Lower lobe of right lung (tissue), 2 donors: ENCODE data around the gene EVL. TPM values are rescaled to one million over a fixed set of nuclear protein-coding genes. Genes with fewer than 3 reads are reported as not detected.

Experiments used
- ATAC-seq, 2 donors: fragments of 200-7000 bp; cut with Tn5 transposase; one replicate each; pipeline ENCODE4 v1.9.1; 2020 to 2022; ENCODE audit warnings: mild to moderate bottlenecking in 2 of 2, moderate library complexity in 2 of 2
- DNase-seq: peaks from one replicate; pipeline ENCODE4 v3.0.0-alpha.2; 2020
- H3K27ac ChIP-seq: fragments of 200-600 bp; one replicate; pipeline ENCODE4 v1.8.0; 2022
- H3K27me3 ChIP-seq: fragments of 200-600 bp; one replicate; pipeline ENCODE4 v1.8.0; 2022; ENCODE audit warnings: low read depth
- H3K36me3 ChIP-seq: fragments of 200-600 bp; one replicate; pipeline ENCODE4 v1.8.0; 2022; ENCODE audit warnings: mild to moderate bottlenecking
- H3K4me1 ChIP-seq: fragments of 200-600 bp; one replicate; pipeline ENCODE4 v1.8.0; 2022
- H3K4me3 ChIP-seq: fragments of 200-600 bp; one replicate; pipeline ENCODE4 v1.8.0; 2022; ENCODE audit warnings: mild to moderate bottlenecking
- H3K9me3 ChIP-seq: fragments of 200-600 bp; one replicate; pipeline ENCODE4 v1.8.0; 2022
- CTCF ChIP-seq: fragments of 200-600 bp; IDR thresholded peaks from one replicate; pipeline ENCODE4 v1.8.0; 2022; ENCODE audit warnings: antibody characterized with exemption, mild to moderate bottlenecking
- intact Hi-C: fragments of 100-400 bp; cut with DNase I; formaldehyde crosslinking; loops from one replicate; pipeline ENCODE4 v1.11.0; 2022
- total RNA-seq: library from RNA; stranded (reverse); fragmentation: NEBNext Ultra II Directional; extraction: Animal tissue kit (Norgen Biotek cat#: 25700); gene quantifications from one replicate; pipeline ENCODE4 v1.2.1, GENCODE V29; 2021
- donor health status: DM: no; HTN: yes; CAD: no; lungs with severe emphysema.

Gene EVL
- total RNA-seq, 1 donor from 2014 or later = 226 TPM

GRCh38 chr14:100122481-100123223 is 57.4 kb downstream of the EVL start:
- ATAC-seq = no peak
- intact Hi-C loops = no loop called here
- peaks cover 43% of the 10 kb centered on the region for H3K36me3 ChIP-seq

GRCh38 chr14:100123618-100124017 is 58.4 kb downstream of the EVL start:
- H3K27me3 ChIP-seq = no peaks in the 10 kb centered on the region
- H3K9me3 ChIP-seq = no peaks in the 10 kb centered on the region
- H3K4me3 ChIP-seq = no peak overlapping the region
- peaks cover 42% of the 10 kb centered on the region for H3K36me3 ChIP-seq
- intact Hi-C loops = no loop called here
- H3K27ac ChIP-seq = no peak overlapping the region
- ATAC-seq (no peak), DNase-seq (no peak)
- peaks cover 5% of the 10 kb centered on the region for H3K4me1 ChIP-seq
- TF ChIP-seq CTCF = no peak

More at GRCh38 chr14:100122481-100123223, 57.4 kb downstream of the EVL start:
- Histone ChIP-seq H3K9me3 (no peaks in the 10 kb centered on the region), H3K27ac (no peak overlapping the region), H3K27me3 (no peaks in the 10 kb centered on the region), H3K4me1 (peaks cover 5% of the 10 kb centered on the region), H3K4me3 (no peak overlapping the region)
- no peak for DNase-seq
- no peak for TF ChIP-seq CTCF

GRCh38 chr14:100124551-100125088 is 59.4 kb downstream of the EVL start:
- intact Hi-C loops = no loop called here
- no peak overlapping the region for H3K4me3 ChIP-seq
- peaks cover 52% of the 10 kb centered on the region for H3K36me3 ChIP-seq
- DNase-seq (no peak), ATAC-seq (no peak)
- no peaks in the 10 kb centered on the region for H3K9me3 ChIP-seq
- no peak for TF ChIP-seq CTCF
- H3K27me3 ChIP-seq = no peaks in the 10 kb centered on the region
- H3K27ac ChIP-seq = no peak overlapping the region
- H3K4me1 ChIP-seq = peaks cover 5% of the 10 kb centered on the region

- H3K36me3 ChIP-seq = peaks cover 70% of the 10 kb centered on the region
- ATAC-seq (no peak), DNase-seq (no peak)
- no peaks in the 10 kb centered on the region for H3K27me3 ChIP-seq
- no peak overlapping the region for H3K4me3 ChIP-seq
- no peak for TF ChIP-seq CTCF
- intact Hi-C loops = no loop called here
- no peak overlapping the region for H3K27ac ChIP-seq
- no peaks in the 10 kb centered on the region for H3K9me3 ChIP-seq
- H3K4me1 ChIP-seq = peaks cover 5% of the 10 kb centered on the region
Observed at GRCh38 chr14:100126401-100126800, 61.2 kb downstream of the EVL start.

GRCh38 chr14:100127853-100128455 is 62.7 kb downstream of the EVL start:
- no peak for DNase-seq

More at GRCh38 chr14:100127853-100128455, 62.7 kb downstream of the EVL start:
- Histone ChIP-seq H3K27me3 (no peaks in the 10 kb centered on the region), H3K36me3 (peaks cover 85% of the 10 kb centered on the region), H3K9me3 (no peaks in the 10 kb centered on the region), H3K4me3 (no peak overlapping the region), H3K4me1 (no peaks in the 10 kb centered on the region), H3K27ac (no peak overlapping the region)
- no peak for ATAC-seq
- intact Hi-C loops = no loop called here
- no peak for TF ChIP-seq CTCF
